GM21360 (cell line): ENCODE data around the gene H6PD.

Experiments
- ATAC-seq: cut with Tn5 transposase; IDR thresholded peaks from one replicate; pipeline ENCODE4 v1.9.1; 2021; ENCODE audit warnings: mild to moderate bottlenecking, moderate library complexity; ENCODE audit not compliant: unreplicated experiment

The H6PD gene

GRCh38 chr1:9240914-9241820 lies 6.6 kb downstream of the H6PD start:
- ATAC-seq = no peak

- ATAC-seq = no peak
These were observed 7.3 kb downstream of the H6PD start for GRCh38 chr1:9241891-9242290.

- ATAC-seq = no peak
These were observed 7.9 kb downstream of the H6PD start for GRCh38 chr1:9242338-9242969.

GRCh38 chr1:9243066-9243739 lies 8.6 kb downstream of the H6PD start:
- no peak for ATAC-seq

GRCh38 chr1:9244501-9245229 lies 10.1 kb downstream of the H6PD start:
- no peak for ATAC-seq

GRCh38 chr1:9245230-9245619 lies 10.7 kb downstream of the H6PD start:
- ATAC-seq = no peak

- no peak for ATAC-seq
These were observed 11.1 kb downstream of the H6PD start for GRCh38 chr1:9245661-9246060.

- ATAC-seq = no peak
These were observed 11.6 kb downstream of the H6PD start for GRCh38 chr1:9246215-9246614.

- ATAC-seq = no peak
These were observed 12.5 kb downstream of the H6PD start for GRCh38 chr1:9246841-9247785.

- no peak for ATAC-seq
These were observed 13.3 kb downstream of the H6PD start for GRCh38 chr1:9247894-9248293.

GRCh38 chr1:9248341-9249262 lies 14.0 kb downstream of the H6PD start:
- no peak for ATAC-seq

- no peak for ATAC-seq
These were observed 14.6 kb downstream of the H6PD start for GRCh38 chr1:9249263-9249533.

GRCh38 chr1:9249534-9250410 lies 15.2 kb downstream of the H6PD start:
- ATAC-seq = no peak

GRCh38 chr1:9250411-9251381 lies 16.1 kb downstream of the H6PD start:
- no peak for ATAC-seq

GRCh38 chr1:9251501-9251900 lies 16.9 kb downstream of the H6PD start:
- ATAC-seq = no peak

GRCh38 chr1:9253004-9253403 lies 18.4 kb downstream of the H6PD start:
- no peak for ATAC-seq

GRCh38 chr1:9253453-9254105 lies 19.0 kb downstream of the H6PD start:
- ATAC-seq = no peak
